Left hindlimb (tissue), 1 donor: ENCODE data around the gene FMN1.

Experiments used
- DNase-seq: peaks from one replicate; pipeline ENCODE4 v3.0.0-alpha.2; 2018

FMN1 gene

GRCh38 chr15:33200903-33201302 lies 6.4 kb upstream of the FMN1 start:
- DNase-seq = no peak

DNA sequence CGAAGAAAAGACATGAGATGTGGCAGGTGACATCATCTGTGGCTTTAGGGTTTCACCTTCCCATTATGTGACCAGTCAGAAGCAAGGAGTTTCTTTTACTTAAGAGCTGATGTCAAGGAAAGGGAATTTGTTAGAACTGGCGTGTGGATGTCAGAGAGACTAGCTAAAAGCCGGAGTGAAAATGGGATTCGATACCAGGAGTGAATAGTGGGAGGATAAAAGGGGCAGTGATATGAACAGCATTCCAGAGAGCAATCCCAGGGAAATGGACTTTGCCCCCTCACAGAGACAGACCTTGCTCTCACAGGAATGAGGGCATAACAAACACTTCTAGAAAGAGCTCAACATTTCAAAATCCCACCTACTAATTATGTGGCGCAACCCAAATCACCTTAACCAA lies 5.9 kb upstream of the FMN1 start:
- DNase-seq = no peak

DNA sequence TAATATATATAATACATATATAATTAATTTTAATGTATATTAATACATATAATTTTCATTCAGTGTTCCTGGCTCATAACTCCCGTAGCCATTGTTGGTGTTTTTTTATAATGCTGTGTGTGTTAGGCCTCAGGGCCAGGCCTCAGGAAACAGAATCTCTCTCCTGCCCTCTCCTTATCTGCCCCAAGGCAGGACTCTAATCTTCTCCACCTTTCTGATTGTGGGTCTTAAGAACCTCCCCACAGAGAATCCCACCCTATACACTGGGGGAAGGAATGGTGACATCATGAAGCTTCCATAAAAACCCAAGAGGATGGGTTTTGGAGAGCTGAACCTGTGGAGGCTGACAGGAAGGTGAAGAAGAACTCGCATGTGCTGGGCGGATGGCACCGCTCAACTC lies 4.0 kb upstream of the FMN1 start:
- DNase-seq = no peak

DNA sequence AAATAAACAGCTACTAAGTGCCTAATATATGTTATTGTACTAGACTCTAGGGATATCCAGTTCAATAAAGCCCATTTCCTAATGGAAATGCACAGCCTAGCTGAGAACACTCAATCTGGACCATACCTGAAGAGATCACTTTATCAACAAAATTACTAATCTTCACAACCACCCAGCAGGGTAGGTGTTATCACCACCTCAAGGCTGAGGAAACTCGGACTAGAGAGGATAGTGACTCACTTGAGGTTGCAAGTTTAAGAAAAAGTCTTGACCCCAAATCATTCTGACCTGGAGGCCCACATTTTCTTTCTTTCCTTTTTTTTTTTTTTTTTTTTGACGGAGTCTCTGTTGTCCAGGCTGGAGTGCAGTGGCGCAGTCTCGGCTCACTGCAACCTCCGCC lies 3.1 kb upstream of the FMN1 start:
- DNase-seq = no peak

GRCh38 chr15:33194237-33194636 lies 277 bp downstream of the FMN1 start:
- DNase-seq = no peak

DNA sequence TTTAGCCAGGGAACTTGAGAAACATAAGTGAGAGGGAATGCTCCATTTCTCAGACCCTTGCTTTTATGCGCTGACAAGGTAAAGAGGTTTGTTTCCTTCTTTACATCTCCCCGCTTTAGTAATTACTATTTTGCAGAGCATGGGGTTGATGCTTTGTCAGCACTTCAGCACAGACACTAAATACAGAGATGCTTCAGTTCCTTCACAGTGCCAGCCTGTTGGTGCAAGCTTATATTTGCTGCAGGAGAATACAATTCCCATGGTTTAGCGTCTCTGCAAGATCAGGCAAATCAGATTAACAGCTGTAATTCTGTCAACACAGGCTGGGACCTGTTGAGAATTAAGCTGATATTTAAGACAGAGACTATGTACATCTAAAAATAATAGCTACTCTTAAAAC lies 2.9 kb downstream of the FMN1 start:
- no peak for DNase-seq

DNA sequence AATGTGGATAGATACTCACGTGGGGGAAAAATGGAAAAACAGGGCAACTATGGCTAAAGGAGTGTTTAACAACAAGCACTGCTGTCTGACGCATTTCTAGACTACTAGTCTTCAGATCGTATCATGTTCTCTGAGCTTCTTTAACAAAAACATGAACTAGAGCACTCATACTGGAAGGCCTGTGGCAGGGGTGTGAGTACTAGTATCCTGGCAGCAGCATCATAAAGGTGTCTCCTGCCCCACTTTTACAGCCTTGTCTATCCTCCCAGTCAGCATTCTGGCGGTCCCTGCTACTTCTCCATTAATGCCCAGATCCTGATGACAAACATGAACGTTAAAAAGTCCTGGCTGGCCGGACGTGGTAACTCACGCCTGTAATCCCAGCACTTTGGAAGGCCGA lies 4.0 kb downstream of the FMN1 start:
- DNase-seq = no peak

- no peak for DNase-seq
Measured at GRCh38 chr15:33188641-33189257, 5.8 kb downstream of the FMN1 start.

GRCh38 chr15:33188159-33188558 lies 6.4 kb downstream of the FMN1 start:
- no peak for DNase-seq

DNA sequence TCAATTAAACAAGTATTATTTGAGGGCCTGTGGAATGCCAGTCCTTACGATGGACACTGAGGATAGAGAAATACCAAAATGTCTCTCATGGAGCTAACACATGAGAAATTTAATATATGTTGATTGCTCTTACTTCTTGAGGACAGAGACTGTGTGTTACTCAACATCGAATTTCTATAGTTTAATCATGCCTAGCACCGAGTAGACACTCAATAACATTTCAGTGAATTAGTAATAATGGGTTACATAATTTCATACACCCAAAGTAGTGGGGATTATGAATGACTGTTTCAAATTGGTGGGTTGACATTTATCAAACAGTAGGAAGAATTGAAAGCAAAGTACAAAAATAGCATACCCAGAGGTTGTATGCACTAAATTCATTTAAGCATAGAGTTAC lies 11.2 kb downstream of the FMN1 start:
- DNase-seq = no peak

GRCh38 chr15:33182926-33183325 lies 11.6 kb downstream of the FMN1 start:
- DNase-seq = no peak

GRCh38 chr15:33182278-33182905 lies 12.1 kb downstream of the FMN1 start:
- no peak for DNase-seq

- DNase-seq = no peak
Measured at GRCh38 chr15:33179874-33180273, 14.6 kb downstream of the FMN1 start.

DNA sequence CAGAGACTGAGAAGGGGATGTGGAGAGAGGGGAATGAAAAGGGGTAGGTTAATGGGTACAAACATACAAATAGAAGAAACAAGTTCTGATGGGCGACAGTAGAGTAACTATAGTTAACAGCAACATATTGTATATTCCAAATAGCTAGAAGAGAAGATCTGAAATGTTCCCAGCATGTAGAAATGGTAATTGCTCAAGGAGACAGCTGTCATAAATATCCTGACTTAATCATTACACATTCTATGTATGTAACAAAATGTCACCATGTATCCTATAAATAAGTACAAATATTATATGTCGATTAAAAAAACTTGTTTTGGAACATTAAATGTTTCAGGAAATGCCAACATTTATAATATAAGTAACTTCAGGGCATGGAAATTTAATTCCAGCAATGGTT lies 23.3 kb downstream of the FMN1 start:
- no peak for DNase-seq

GRCh38 chr15:33169625-33170024 lies 24.9 kb downstream of the FMN1 start:
- no peak for DNase-seq

DNA sequence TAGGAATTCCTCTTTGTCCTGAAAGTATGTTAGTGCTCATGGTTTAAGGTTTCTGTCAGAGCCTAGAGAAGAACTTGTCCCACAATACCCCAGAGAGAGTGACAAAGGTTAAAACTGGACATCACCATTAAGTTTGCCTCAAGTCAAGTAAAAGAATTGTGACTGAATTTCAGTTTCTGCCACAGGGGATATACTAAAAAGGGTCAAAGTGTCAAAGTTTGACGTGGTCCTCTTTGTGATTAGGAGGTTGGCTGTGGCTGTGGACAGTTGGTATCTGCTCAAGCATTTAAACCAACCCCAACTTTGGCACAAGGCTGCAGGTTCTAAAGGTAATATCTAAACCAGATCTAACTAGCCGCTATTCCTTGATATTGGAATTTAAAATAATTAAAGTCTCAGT lies 26.1 kb downstream of the FMN1 start:
- no peak for DNase-seq

DNA sequence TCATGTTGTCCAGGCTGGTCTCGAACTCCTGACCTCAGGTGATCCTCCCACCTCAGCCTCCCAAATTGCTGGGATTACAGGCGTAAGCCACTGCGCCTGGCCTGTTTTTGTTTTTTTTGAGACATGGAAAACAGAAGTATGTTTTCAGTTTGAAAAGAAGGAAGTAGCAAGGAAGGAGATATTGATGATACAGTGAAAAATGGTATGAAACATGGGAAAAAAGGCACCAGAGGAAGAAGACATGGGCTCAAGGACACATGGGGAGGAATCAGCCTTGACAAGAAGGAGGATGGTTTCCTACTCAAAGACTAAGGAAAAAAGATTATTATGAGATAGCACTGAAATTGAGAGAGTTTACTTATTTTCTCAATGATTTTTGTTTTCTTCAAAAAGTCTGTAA lies 30.7 kb downstream of the FMN1 start:
- DNase-seq = no peak

DNA sequence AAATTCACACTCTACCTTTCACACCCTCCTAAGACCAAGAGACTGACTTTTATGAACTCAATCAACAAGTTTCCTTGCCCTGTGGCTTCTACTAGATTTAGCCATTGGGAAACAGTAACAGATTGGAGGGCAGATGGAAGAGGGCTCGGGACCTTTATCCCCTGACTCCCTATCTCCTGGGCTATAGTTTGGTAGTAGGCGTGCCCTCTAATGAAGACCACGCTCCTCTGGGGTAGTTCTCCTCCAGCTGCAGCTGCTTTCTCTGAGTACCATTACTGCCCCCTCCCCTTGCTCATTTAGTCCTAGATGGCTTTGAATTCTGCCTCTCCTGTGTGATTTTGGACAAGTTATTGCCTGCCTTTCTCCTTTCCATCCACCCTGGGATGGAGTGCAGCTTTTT lies 33.3 kb downstream of the FMN1 start:
- no peak for DNase-seq

GRCh38 chr15:33160581-33161165 lies 33.8 kb downstream of the FMN1 start:
- no peak for DNase-seq

DNA sequence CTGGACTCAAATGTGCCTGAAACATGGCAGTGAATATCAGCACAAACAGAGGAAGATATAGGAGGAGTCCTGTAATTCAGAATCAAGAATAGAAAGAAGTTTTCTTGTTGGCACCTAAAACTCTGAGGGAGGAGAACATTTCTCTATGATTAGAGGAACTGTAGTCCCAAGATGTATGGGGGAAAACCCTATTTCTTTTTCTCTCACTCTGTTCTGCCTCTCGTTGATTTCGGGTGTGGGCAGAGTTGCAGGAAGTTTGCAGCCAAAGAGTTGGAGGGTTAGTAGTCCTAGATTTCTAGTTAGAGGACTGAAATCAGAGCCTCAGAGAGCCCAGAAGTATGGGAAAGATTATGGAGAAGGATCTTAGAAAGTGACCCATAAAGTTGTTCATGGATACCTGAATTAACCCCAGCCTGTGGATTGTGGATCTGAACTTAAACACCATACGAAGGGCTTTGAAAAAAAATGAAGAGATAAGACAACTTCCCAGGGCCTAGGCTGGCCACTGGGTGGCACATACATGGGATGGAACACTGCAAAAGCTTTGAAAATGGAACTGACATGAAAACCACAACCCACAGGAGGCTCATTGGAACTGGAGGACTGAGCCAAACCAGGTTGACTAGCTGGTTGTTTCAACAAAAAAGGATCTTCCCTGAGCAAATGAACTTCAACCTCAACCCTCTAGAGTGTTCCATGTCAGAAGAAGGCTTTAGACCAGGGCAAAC lies 34.6 kb downstream of the FMN1 start:
- no peak for DNase-seq

DNA sequence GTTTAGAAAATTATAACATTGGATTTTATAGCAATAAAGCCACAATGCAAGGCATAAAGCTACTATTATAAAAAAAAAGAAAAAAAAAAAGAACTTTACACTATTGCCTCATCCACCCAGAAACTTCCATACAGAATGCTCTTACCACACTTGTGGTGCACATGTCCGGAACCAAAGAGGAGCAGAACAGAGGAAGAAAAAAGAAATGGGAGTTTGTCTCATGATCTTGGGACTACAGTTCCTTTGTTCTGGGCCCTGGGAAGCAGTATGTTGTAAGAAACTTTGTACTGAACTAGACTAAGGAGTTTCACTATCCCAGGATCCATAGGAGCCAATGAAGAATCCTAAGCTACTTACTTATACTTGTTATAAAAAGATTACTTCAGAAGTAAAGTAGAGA lies 36.1 kb downstream of the FMN1 start:
- no peak for DNase-seq

- no peak for DNase-seq
Measured at GRCh38 chr15:33157371-33158037, 37.0 kb downstream of the FMN1 start.

- DNase-seq = no peak
Measured at GRCh38 chr15:33155691-33156420, 38.7 kb downstream of the FMN1 start.
